Loucy (cell line): Measurements from ENCODE around the gene SEMA5A.

Source experiments
- H2AFZ ChIP-seq: fragments of 200-600 bp; sonication (generic); 2 replicates; pipeline ENCODE4 v1.6.0; 2016; ENCODE audit warnings: antibody characterized with exemption, mild to moderate bottlenecking, low read length, moderate library complexity
- H3F3A ChIP-seq: fragments of 200-600 bp; 2 replicates; pipeline ENCODE4 v1.6.0; 2016; ENCODE audit warnings: antibody characterized with exemption, low read depth, mild to moderate bottlenecking
- H3K27me3 ChIP-seq: fragments of 200-600 bp; sonication (generic); 2 replicates; pipeline ENCODE4 v1.6.1; 2014; ENCODE audit warnings: low read length, mild to moderate bottlenecking; ENCODE audit not compliant: insufficient read depth, poor library complexity, severe bottlenecking
- H3K36me3 ChIP-seq: fragments of 200-600 bp; sonication (generic); 2 replicates; pipeline ENCODE4 v1.6.1; 2016; ENCODE audit warnings: low read length; ENCODE audit not compliant: insufficient read depth
- H3K4me1 ChIP-seq: fragments of 200-600 bp; sonication (generic); 2 replicates; pipeline ENCODE4 v1.5.1; 2014; ENCODE audit warnings: low read length, mild to moderate bottlenecking; ENCODE audit not compliant: insufficient read depth, poor library complexity, severe bottlenecking
- H3K4me2 ChIP-seq: fragments of 200-600 bp; sonication (generic); 2 replicates; pipeline ENCODE4 v1.6.0; 2014; ENCODE audit warnings: antibody characterized with exemption, low read length, low read depth, mild to moderate bottlenecking; ENCODE audit not compliant: poor library complexity, severe bottlenecking
- H3K4me3 ChIP-seq: fragments of 200-600 bp; sonication (generic); 2 replicates; pipeline ENCODE4 v1.5.1; 2014; ENCODE audit warnings: low read length, mild to moderate bottlenecking, mixed read lengths; ENCODE audit not compliant: poor library complexity, severe bottlenecking
- H3K79me2 ChIP-seq: fragments of 200-600 bp; sonication (generic); 2 replicates; pipeline ENCODE4 v1.6.1; 2014; ENCODE audit warnings: low read length; ENCODE audit not compliant: insufficient read depth
- H3K9ac ChIP-seq: fragments of 200-600 bp; sonication (generic); 2 replicates; pipeline ENCODE4 v1.6.0; 2014; ENCODE audit warnings: mild to moderate bottlenecking, low read depth, low read length, moderate library complexity; ENCODE audit not compliant: poor library complexity, severe bottlenecking
- H3K9me2 ChIP-seq: fragments of 200-600 bp; sonication (generic); replicated peaks from 2 replicates; pipeline ENCODE4 v1.6.1; 2016; ENCODE audit warnings: low read depth, low read length, mixed read lengths
- H3K9me3 ChIP-seq: fragments of 200-600 bp; sonication (generic); 2 replicates; pipeline ENCODE4 v1.6.1; 2014; ENCODE audit warnings: mild to moderate bottlenecking, antibody characterized with exemption, low read length, low read depth; ENCODE audit not compliant: insufficient read depth
- H4K20me1 ChIP-seq: fragments of 200-600 bp; sonication (generic); 2 replicates; pipeline ENCODE4 v1.6.0; 2014; ENCODE audit warnings: antibody characterized with exemption, low read length, mild to moderate bottlenecking; ENCODE audit not compliant: insufficient read depth, poor library complexity, severe bottlenecking
- CTCF ChIP-seq: fragments of 200-600 bp; sonication (generic); conservative IDR thresholded peaks from 2 replicates; pipeline ENCODE4 v1.5.1; 2014; ENCODE audit warnings: mild to moderate bottlenecking, antibody characterized with exemption, low read length
- EZH2phosphoT487 ChIP-seq: fragments of 200-600 bp; IDR thresholded peaks from 2 replicates; pipeline ENCODE4 v1.6.1; 2018; ENCODE audit warnings: antibody characterized with exemption, mild to moderate bottlenecking, moderate library complexity, borderline replicate concordance

The SEMA5A gene

GRCh38 chr5:9460885-9461645, 84.8 kb downstream of the SEMA5A start:
- H3K4me1 ChIP-seq: no peaks in the 10 kb centered on the region
- H2AFZ ChIP-seq: no peak overlapping the region
- no peaks in the 10 kb centered on the region for H3K27me3 ChIP-seq
- H3K79me2 ChIP-seq: no peaks in the 10 kb centered on the region
- H3K9ac ChIP-seq: no peak overlapping the region
- H3F3A ChIP-seq: no peaks in the 10 kb centered on the region
- no peak for TF ChIP-seq EZH2phosphoT487
- no peak overlapping the region for H3K4me3 ChIP-seq
- no peaks in the 10 kb centered on the region for H3K36me3 ChIP-seq
- H4K20me1 ChIP-seq: no peaks in the 10 kb centered on the region
- H3K9me3 ChIP-seq: no peaks in the 10 kb centered on the region
- H3K9me2 ChIP-seq: no peaks in the 10 kb centered on the region
- no peak overlapping the region for H3K4me2 ChIP-seq

GRCh38 chr5:9456435-9457042, 89.3 kb downstream of the SEMA5A start:
- Histone ChIP-seq H2AFZ (no peak overlapping the region; the same call in 1 of the 2 replicates), H3K79me2 (no peaks in the 10 kb centered on the region), H3K9ac (no peak overlapping the region), H3K4me3 (no peak overlapping the region), H4K20me1 (no peaks in the 10 kb centered on the region), H3K9me2 (no peaks in the 10 kb centered on the region), H3K36me3 (no peaks in the 10 kb centered on the region), H3K27me3 (no peaks in the 10 kb centered on the region), H3K4me2 (no peak overlapping the region), H3F3A (no peaks in the 10 kb centered on the region), H3K9me3 (no peaks in the 10 kb centered on the region), H3K4me1 (no peaks in the 10 kb centered on the region)
- TF ChIP-seq CTCF (no peak), EZH2phosphoT487 (no peak)

- no peaks in the 10 kb centered on the region for H3K4me1 ChIP-seq
- no peaks in the 10 kb centered on the region for H3F3A ChIP-seq
- H2AFZ ChIP-seq: no peak overlapping the region
- H3K9me2 ChIP-seq: no peaks in the 10 kb centered on the region
- no peaks in the 10 kb centered on the region for H3K27me3 ChIP-seq
- H3K79me2 ChIP-seq: no peaks in the 10 kb centered on the region
- no peak for TF ChIP-seq CTCF
- TF ChIP-seq EZH2phosphoT487: no peak
- H4K20me1 ChIP-seq: no peaks in the 10 kb centered on the region
- no peaks in the 10 kb centered on the region for H3K36me3 ChIP-seq
- no peak overlapping the region for H3K4me2 ChIP-seq
- H3K9me3 ChIP-seq: no peaks in the 10 kb centered on the region
- H3K9ac ChIP-seq: no peak overlapping the region
- H3K4me3 ChIP-seq: no peak overlapping the region
These were observed 89.9 kb downstream of the SEMA5A start for GRCh38 chr5:9455826-9456434.
